Measurements from ENCODE around the gene ASTN2.

ASTN2 gene

GRCh38 chr9:117363006-117363405 is 51.9 kb downstream of the ASTN2 start:
- DNase-seq: no peak

GRCh38 chr9:117359910-117360309 is 54.9 kb downstream of the ASTN2 start:
- no peak for DNase-seq

- no peak for DNase-seq
Observed at GRCh38 chr9:117355542-117355941, 59.3 kb downstream of the ASTN2 start.

- DNase-seq: no peak
Observed at GRCh38 chr9:117354997-117355396, 59.9 kb downstream of the ASTN2 start.

- DNase-seq: no peak
Observed at GRCh38 chr9:117354244-117354847, 60.5 kb downstream of the ASTN2 start.

- DNase-seq: no peak
Observed at GRCh38 chr9:117344892-117345660, 69.8 kb downstream of the ASTN2 start.

- DNase-seq: no peak
Observed at GRCh38 chr9:117343427-117343826, 71.4 kb downstream of the ASTN2 start.

- no peak for DNase-seq
Observed at GRCh38 chr9:117341151-117341550, 73.7 kb downstream of the ASTN2 start.

- DNase-seq: no peak
Observed at GRCh38 chr9:117340422-117340821, 74.4 kb downstream of the ASTN2 start.

- no peak for DNase-seq
Observed at GRCh38 chr9:117335837-117336433, 78.9 kb downstream of the ASTN2 start.

- DNase-seq: no peak
Observed at GRCh38 chr9:117334101-117334500, 80.8 kb downstream of the ASTN2 start.

GRCh38 chr9:117325831-117326230 is 89.0 kb downstream of the ASTN2 start:
- DNase-seq: no peak

- DNase-seq: no peak
Observed at GRCh38 chr9:117325110-117325731, 89.6 kb downstream of the ASTN2 start.

GRCh38 chr9:117323390-117323789 is 91.5 kb downstream of the ASTN2 start:
- no peak for DNase-seq

GRCh38 chr9:117317192-117317591 is 97.7 kb downstream of the ASTN2 start:
- no peak for DNase-seq

GRCh38 chr9:117315236-117315635 is 99.6 kb downstream of the ASTN2 start:
- no peak for DNase-seq

- no peak for DNase-seq
Observed at GRCh38 chr9:117313989-117314388, 100.9 kb downstream of the ASTN2 start.

- no peak for DNase-seq
Observed at GRCh38 chr9:117307701-117308100, 107.2 kb downstream of the ASTN2 start.

GRCh38 chr9:117306032-117306431 is 108.8 kb downstream of the ASTN2 start:
- no peak for DNase-seq

- DNase-seq: no peak
Observed at GRCh38 chr9:117305454-117305853, 109.4 kb downstream of the ASTN2 start.

GRCh38 chr9:117304549-117304948 is 110.3 kb downstream of the ASTN2 start:
- DNase-seq: no peak

GRCh38 chr9:117303643-117304230 is 111.1 kb downstream of the ASTN2 start:
- DNase-seq: no peak

- no peak for DNase-seq
Observed at GRCh38 chr9:117302487-117302886, 112.4 kb downstream of the ASTN2 start.
